Ovary (tissue), 3 donors: ENCODE measurements around the gene SLC23A2.

Experiments used
- CTCF ChIP-seq, 3 donors: fragments of 450-650 bp in 2 of 3; fragments of 200-600 bp in 1 of 3; IDR thresholded peaks; one replicate each; pipeline versions ENCODE4 v1.5.1 to v1.8.0; 2016 to 2022; ENCODE audit warnings: antibody characterized with exemption in 3 of 3, mild to moderate bottlenecking in 1 of 3
- POLR2A ChIP-seq: fragments of 450-650 bp; IDR thresholded peaks from one replicate; pipeline ENCODE4 v1.6.1; 2017; ENCODE audit warnings: antibody characterized with exemption, mild to moderate bottlenecking, moderate library complexity
- donor health status: DM: no; HTN: no; CAD: no.

- no peak for TF ChIP-seq POLR2A
- TF ChIP-seq CTCF (IDR thresholded peaks at IDR 0.05), result no peak
These were observed 160.5 kb downstream of the SLC23A2 start for GRCh38 chr20:4840801-4841200.
